ENCODE data around the gene SLC25A44.

Gene SLC25A44

DNA sequence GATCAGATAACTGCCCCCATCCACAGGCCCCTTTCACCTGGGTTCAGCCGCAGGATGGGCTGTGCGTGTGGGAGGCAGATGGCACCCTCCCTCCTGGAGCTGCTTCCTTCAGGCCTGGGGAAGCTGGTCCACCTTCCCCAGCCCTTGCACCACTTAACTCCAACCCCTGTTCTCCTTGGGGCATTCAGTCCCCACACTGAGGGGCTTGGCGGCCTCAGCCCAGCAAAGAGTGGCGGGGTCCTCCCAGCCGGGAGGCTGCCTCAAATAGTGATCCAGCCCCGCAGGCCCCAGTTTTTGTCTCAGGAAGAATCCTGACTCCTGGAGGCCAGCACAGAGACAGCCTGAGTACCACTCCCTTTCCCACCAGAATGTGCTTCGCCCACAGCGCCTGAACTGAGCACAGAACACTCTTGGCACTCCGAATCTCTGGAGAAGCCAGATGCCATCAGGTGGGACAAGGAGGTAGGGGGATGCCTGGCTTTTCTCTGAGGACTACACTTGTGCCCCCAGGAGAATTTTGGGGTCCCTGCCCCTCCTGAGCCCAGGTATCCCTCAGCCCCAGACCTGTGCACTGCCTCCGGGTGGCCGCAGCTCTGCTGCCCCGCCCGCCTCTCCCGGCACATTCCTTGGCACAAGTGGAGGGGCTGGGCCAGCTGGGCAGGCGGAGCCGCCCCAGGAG is 53.0 kb downstream of the SLC25A44 start:
- no peak for TF ChIP-seq ZNF274 (IDR thresholded peaks at IDR 0.05; ENCODE audit: low read depth, low read length)

DNA sequence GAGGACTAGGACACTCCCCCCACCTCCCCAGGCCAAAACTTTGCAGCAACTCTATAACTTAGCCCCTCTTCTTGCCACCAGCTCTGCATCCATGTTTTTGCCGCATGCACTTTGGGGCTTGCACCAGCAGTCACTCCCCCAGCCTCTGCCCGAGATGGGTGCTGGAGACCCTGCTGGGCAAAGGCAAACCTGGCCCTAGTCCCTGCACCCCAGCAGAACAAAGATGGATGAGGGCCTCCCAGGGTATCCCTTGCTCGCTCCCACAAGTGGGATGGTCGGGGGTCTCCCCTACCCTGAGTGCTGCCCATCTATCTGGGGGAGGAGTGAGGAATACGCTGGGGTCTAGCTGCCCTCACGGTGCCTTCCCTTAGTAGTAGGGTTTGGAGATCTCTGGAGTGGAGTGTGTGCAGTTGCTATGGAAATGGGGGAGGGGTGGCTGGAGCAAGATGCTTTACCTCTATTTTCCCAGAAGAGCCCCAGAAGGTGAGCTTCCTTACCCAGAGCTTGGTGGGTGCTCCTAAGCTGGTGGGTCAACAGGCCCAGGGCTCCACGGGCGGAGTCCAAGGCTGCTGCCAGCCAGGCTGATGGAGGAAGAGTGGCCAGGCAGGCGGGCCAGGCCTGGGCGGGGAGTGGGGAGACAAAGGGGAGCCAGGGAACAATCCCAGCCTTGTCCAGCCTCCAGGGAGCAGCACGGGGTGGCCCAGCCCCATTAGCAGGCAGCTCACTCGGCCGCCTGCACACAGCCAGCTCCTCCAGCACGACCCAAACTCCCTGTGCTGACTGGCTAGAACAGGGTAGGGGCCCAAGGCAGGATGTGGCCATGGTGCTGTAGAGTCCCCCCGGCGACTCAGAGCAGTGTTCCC is 53.8 kb downstream of the SLC25A44 start, which contains the start of gene PAQR6:
Gene PAQR6 (minus strand): TSS at position 597 of the 863 bp plus-strand sequence. CDS start 1,325 bp downstream, outside the sequence.
- H3K4me3 ChIP-seq (ENCODE audit: low read length) = no peak within 1 kb of the TSS
- TF ChIP-seq ZNF274 (IDR thresholded peaks at IDR 0.05; ENCODE audit: low read depth, low read length) = no peak

More for the DNA sequence above, 53.0 kb downstream of the SLC25A44 start:
- H3K4me3 ChIP-seq (ENCODE audit: low read length) = no peak overlapping the region

DNA sequence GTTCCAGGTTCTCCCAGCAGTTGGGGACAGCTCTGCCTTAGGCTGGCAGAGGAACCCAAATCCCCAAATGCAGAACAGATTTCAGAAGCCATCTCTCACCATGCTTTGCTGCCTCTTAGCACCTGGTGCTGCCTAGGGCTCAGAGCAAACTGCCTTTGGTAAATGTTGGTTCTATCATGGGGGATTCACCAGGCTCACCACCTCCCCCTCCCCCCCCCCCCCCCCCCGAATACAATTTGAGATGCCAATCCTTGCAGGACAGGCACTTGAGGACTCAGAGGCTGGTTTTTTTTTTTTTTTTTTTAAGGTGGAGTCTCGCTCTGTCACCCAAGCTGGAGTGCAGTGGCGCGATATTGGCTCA is 54.4 kb downstream of the SLC25A44 start:
- no peak for TF ChIP-seq ZNF274 (IDR thresholded peaks at IDR 0.05; ENCODE audit: low read depth, low read length)
- H3K4me3 ChIP-seq (ENCODE audit: low read length) = no peak overlapping the region

DNA sequence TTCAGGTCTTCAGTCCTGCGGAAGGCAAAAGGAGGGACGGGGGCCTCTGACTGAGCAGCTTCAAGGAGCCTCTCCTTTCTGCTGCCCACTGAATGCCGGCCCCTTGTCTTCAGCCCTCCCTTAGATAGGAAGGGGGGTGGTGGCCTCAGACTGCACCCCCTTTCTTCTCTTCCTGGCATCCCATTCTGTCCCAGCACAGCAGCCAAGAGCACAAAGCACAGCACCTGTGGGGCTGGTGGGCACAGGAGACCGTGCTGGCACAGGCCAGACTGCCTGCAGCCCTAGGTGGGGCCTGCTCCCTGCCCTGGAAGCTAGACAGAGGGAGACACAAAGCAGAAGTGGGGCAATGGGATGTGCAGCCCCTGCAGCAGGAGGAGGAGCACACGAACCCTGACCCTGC is 55.7 kb downstream of the SLC25A44 start:
- no peak overlapping the region for H3K4me3 ChIP-seq (ENCODE audit: low read length)
- no peak for TF ChIP-seq ZNF274 (IDR thresholded peaks at IDR 0.05; ENCODE audit: low read depth, low read length)

DNA sequence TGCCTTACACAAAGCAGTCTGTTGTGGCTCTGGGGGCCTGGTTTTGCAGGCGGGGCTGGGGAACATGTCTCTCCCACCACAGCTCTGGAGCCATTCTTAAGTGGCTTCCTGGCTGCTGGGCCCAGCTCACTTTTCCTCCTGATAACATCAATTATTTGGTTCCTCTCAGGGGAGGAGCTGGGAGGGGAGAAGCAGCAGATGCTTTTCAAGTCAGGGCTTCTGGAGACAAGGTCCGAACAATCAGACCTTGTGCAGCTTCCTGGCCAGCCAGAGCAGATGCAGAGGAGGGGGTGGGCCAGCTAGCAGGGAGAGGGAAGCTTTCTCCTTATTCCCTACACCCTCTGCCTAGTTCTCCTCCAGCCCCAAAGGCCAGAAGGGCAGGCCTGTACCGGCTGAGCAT is 57.6 kb downstream of the SLC25A44 start:
- H3K4me3 ChIP-seq (ENCODE audit: low read length) = no peak overlapping the region
- no peak for TF ChIP-seq ZNF274 (IDR thresholded peaks at IDR 0.05; ENCODE audit: low read depth, low read length)

DNA sequence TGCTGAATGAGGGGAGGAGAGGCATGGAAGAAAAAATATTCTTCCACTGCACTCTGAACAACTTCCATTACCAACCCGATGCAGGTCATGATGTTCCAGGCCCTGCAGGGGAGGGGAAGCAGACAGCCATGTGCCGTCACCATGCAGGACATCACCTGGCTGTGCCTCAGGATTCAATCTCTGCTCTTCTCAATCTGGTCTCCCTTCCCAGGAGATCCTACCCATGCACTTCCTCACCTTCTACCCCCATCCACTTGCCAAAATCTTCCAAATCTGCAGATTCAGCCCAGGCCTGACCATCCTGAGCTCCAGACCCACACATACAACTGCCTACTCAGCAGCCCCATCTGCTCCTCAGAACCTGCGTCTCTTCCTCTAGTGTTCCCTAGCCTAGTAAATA is 59.7 kb downstream of the SLC25A44 start:
- TF ChIP-seq ZNF274 (IDR thresholded peaks at IDR 0.05; ENCODE audit: low read depth, low read length) = no peak
- no peak overlapping the region for H3K4me3 ChIP-seq (ENCODE audit: low read length)

DNA sequence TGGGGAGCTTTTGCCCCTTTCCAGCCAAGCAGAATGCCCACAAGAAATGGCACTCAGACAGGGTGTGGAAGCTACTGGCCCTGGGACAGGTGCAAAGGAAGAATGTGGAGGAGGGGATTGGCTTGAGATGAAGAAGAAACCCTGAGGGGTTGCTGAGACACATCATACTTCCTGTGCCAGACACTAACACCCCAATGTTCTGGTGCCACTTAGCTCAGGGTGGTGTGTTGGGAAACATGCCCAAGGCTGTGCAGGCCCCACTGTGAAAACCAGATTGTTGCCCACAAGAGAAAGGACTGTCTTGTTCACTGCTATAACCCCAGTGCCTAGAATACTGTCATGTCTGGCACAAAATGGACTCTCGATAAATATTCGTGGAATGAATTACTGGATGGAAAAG is 63.8 kb downstream of the SLC25A44 start:
- no peak overlapping the region for H3K4me3 ChIP-seq (ENCODE audit: low read length)
- TF ChIP-seq ZNF274 (IDR thresholded peaks at IDR 0.05; ENCODE audit: low read depth, low read length) = no peak

DNA sequence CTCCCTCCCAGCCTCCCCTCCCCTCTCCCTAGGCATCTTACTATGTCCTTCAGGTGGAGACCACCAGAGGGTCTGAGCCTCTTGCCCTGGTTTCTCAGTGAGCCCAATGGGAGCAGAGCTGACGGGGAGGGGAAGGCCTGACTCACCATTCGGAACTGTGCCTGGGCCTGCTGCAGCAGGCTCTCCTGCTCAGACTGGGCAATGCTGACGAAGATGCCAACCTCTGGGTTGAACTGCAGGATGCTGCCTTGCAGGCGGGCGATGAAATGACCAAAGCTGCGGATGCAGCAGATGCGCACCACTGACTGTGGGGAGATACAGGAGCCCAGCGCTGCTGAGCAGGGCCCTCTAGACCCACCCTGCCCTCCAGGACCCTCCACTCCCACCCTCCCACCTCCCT is 65.0 kb downstream of the SLC25A44 start:
- no peak overlapping the region for H3K4me3 ChIP-seq (ENCODE audit: low read length)
- TF ChIP-seq ZNF274 (IDR thresholded peaks at IDR 0.05; ENCODE audit: low read depth, low read length) = no peak

DNA sequence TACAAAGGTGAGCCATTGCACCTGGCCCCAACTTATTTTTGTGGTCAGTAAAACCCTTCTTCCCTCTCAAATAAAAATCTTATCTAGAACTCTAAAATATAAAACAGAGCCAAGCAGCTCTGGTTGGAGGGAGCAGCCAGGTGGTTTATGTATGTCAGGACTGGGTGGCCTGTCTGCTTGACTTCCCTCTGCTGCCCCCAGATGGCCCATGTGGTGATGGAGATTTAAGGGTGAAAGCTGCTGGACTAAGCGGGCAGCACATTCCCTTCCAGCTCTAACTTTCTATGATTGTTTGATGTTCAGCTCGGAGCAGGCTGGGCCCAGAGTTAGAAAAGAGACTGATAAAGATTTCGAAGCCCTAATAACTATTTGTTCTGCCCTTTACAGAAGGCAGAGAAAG is 65.9 kb downstream of the SLC25A44 start:
- H3K4me3 ChIP-seq (ENCODE audit: low read length) = no peak overlapping the region
- TF ChIP-seq ZNF274 (IDR thresholded peaks at IDR 0.05; ENCODE audit: low read depth, low read length) = no peak

DNA sequence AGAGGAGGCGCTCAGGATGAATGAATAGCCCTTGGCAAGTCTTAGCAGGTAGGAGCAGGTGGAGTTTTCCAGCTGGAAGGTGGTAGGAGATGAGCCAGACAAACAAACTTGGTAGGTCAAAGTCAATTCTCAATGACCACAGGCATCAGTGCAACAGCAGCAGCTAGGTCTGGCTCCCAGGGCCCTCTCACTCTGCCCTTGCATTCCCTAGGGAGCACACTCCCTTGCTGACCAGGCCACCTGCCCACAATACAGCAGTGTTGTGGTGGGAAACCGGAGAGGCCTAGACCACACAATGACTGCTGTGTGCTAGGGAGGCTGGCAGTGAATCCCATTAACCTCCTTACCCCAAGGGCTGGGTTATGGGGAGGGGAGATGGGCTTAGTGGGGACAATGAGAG is 67.0 kb downstream of the SLC25A44 start:
- no peak overlapping the region for H3K4me3 ChIP-seq (ENCODE audit: low read length)
- TF ChIP-seq ZNF274 (IDR thresholded peaks at IDR 0.05; ENCODE audit: low read depth, low read length) = no peak
